ENCODE results near the gene BCO2.
"Not testable (repeated sequence)": the region's sequence is repeated elsewhere in the genome, so short reads cannot be mapped to it uniquely, and the experiment has no call there.

The BCO2 gene, protein sequence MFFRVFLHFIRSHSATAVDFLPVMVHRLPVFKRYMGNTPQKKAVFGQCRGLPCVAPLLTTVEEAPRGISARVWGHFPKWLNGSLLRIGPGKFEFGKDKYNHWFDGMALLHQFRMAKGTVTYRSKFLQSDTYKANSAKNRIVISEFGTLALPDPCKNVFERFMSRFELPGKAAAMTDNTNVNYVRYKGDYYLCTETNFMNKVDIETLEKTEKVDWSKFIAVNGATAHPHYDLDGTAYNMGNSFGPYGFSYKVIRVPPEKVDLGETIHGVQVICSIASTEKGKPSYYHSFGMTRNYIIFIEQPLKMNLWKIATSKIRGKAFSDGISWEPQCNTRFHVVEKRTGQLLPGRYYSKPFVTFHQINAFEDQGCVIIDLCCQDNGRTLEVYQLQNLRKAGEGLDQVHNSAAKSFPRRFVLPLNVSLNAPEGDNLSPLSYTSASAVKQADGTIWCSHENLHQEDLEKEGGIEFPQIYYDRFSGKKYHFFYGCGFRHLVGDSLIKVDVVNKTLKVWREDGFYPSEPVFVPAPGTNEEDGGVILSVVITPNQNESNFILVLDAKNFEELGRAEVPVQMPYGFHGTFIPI

DNA sequence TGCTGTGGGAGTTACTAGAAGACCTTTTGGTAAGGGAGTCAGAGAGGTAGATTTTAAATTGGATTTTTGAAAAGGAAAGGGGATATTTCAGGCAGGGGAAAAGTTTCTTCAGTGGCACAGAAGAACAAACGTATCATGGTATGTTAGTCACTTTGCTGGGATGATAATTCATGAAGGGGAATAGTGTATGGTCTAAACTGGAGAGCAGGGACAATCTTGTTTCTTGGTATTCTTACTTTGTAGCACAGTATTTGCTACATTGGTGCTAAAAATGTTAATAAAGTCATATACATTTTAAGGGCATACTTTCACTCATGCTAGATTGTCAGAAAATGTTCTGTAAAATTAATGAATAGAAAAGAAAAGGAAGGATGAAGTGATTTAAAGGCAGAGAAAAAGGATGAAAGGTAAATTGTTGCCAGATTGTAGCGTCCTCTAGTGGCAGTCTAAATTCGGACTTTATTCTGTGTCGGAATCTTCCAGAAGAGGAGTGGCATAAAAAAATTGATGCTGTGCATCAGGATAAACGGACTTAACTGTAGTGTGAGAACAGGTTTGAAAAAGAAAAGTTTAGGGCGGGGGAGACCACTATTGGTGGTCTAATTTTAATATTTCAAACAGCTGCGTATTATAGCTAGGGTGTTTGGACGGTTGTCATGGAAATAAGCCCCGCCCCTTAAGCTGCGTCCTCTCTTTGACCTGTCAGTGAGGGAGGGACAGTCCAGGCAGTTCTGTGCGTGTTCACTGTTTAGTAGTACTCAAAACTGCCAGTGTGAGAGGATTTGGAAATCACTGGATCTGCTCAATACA lies at the start of gene BCO2:
BCO2 (plus strand) TSS at position 724 of the 810 bp plus-strand sequence. CDS start 90 bp downstream, outside the sequence.
- DNase-seq, result peak; percentile 55

- no peak for DNase-seq
These were observed 48.3 kb upstream of the BCO2 start for GRCh38 chr11:112127056-112127455.

DNA sequence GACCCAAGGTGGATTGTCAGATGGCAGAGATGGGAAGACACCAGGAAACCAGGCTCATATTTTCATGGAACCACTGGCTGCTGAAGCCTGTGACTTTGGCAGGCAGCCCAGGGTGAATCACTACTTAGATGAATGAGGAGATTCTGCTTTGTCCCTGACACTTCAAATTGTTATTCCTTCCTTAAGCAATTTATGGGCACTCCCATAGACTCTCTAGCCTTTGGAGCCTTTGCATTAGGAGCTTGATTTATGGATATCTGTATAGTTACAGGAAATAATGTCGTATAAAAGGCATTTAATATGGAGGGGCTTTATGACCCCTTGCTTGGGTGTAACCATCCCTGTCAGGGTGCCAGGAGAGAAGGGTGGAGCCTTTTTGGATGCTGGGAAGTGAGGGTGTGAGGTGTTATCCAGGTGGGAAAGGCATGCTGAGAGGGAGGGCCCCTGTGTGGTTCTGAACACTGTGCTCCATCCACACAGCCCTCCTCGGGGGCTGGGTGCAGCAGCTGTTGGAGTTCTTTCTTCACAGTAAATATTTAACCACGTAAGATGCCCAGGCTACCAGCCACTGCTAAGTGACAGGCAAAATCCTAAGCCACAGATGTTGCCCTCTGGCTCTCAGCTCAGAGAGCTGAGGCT lies 46.7 kb upstream of the BCO2 start:
- DNase-seq, result peak; percentile 54

- DNase-seq, result no peak
These were observed 45.7 kb upstream of the BCO2 start for GRCh38 chr11:112129656-112130055.

DNA sequence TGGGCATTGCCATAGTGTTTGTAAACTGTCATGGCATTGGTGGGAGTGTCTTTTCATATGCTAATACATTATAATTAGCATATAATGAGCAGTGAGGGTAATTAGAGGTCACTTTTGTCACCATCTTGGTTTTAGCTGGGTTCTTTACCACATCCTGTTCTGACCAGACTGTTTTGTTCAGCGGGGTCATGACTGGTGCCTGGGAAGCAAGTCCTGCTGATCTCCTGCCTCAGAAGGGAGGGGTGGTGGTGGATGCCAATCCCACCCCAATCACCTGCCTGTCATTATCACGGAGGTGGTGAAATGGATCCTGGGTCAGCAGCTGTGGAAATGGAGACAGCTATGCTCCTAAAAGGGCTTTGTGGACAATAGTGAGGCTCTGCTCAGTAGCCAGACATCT lies 42.6 kb upstream of the BCO2 start:
- no peak for DNase-seq

DNA sequence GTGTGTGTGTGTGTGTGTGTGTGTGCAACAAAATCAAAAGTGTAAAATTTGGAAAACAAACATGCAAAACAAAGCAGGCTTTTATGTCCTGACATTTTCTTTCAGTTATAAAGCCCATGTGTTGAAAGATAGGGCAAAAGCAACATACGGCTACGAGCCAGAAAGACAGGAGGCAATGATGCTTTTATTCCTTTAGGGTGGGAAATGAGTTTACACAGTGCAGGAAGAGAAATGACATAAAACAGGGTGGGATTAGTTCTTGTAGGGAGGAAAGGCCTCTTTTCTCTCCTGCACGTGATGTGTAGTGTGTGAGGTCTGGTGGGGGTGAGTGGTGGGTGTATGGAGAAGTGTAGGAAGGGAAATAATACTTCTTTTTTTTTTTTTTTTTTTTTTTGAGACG lies 40.8 kb upstream of the BCO2 start:
- no peak for DNase-seq

DNA sequence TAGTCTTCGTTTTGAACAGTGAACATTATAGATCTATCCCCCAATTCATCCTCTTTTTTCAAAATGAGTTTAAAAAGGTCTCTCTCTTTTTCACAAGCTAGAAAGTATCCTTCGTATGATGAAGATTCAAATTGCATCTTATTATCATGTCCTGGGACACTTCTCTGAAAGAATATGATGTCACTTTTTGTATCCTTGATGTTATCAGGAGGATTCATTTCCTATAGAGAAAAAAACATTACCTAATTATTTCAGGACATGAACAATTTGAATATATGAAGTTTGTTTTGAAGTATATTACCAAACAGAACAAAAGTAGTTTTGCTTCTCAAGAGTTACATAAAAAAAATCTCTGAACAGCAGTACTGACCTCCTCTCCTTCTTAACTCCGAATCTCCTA lies 31.7 kb upstream of the BCO2 start:
- DNase-seq, result no peak

DNA sequence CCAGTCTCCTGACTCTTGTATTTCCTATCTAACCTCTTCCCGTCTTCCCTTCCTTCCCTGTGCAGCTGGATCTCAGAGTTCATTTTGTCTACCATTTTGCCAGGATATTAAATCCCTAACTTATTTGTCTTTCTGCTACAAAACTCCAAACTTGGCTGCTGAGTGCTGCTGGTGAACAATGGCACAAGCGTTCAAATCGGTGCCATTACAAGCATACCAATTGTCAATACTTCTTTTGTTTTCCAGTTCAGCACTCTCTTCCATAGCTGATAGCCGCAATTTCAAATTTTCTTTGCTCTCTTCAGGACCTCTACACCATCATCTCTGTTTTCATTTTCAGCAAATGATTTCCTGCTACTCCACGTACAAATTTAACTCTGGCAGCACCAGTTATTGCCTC lies 24.8 kb upstream of the BCO2 start:
- no peak for DNase-seq

GRCh38 chr11:112156153-112156955 lies 19.0 kb upstream of the BCO2 start:
- no peak for DNase-seq

DNA sequence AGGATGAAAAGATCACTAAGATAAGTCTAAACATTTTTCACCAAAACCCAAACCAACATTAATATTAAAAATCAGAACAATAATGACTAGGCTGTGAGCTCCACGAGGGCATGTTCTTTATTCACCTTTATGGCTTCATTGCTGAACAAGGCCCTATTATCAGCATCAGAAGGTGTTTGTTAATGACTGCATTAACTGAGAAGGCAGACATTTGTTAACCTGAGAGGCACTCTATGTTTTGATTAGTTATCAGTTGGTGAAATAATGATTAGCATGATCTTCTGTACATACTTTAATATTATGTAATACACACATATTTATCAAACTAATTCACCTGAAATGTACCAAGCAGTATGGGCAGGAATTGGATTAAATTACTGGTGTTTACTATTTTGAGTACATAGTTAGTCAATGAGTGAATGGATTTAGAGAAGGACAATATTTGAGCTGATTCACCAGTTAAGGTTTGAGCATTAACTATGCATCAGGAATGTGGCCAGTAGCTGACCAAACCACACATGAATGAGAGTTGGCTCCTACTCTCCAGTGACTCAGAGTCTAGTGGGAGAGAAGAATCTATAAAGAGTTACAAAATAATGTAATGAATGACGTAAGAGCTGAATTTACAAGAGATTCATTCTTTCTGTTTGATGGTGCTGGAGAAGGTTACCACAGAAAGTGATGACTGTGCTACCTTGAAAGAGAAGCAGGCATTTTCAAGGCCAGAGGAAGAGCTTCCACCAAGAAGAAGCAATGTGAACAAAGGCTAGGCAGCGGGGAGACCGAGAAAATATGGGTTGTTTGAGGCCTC lies 18.2 kb upstream of the BCO2 start:
- DNase-seq, result no peak

GRCh38 chr11:112159098-112160065 lies 15.9 kb upstream of the BCO2 start:
- no peak for DNase-seq

DNA sequence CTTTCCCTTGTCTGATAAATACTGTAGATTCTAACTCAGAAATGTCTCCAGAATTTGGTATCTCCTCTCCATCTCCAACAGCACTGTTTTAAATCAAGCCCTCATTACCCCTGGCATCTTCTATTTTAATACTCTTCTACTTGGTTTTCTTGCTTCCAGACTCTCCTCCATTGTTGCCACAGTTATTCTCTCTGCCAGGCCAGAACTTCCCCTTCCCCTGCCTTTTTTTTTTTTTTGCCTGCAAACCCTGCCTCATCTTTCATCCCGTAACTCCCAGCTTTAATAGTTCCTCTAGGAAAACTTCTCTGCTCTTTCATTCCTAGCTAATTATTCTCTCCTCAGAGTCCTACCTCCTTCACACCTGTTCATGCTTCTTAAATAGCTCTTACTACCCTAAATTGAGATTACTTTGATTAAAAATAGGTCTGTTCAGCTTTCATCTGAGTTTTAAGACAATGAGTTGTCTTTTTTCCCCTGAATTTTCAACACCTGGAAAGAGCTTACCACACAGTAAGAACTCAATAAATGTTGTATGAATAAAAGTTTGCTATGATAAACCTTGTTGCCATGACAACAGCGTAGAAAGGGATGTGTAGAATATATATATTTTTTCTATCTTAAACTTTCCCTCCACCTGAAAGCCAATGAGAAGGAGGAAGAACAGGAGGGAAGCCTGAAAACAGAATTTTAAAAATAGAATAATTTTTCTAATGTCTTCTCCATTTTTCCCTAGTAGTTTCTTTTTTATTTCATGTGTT lies 15.0 kb upstream of the BCO2 start:
- DNase-seq, result no peak

GRCh38 chr11:112161012-112161411 lies 14.3 kb upstream of the BCO2 start:
- DNase-seq, result no peak

- DNase-seq, result not testable (repeated sequence)
These were observed 13.1 kb upstream of the BCO2 start for GRCh38 chr11:112162200-112162599.

DNA sequence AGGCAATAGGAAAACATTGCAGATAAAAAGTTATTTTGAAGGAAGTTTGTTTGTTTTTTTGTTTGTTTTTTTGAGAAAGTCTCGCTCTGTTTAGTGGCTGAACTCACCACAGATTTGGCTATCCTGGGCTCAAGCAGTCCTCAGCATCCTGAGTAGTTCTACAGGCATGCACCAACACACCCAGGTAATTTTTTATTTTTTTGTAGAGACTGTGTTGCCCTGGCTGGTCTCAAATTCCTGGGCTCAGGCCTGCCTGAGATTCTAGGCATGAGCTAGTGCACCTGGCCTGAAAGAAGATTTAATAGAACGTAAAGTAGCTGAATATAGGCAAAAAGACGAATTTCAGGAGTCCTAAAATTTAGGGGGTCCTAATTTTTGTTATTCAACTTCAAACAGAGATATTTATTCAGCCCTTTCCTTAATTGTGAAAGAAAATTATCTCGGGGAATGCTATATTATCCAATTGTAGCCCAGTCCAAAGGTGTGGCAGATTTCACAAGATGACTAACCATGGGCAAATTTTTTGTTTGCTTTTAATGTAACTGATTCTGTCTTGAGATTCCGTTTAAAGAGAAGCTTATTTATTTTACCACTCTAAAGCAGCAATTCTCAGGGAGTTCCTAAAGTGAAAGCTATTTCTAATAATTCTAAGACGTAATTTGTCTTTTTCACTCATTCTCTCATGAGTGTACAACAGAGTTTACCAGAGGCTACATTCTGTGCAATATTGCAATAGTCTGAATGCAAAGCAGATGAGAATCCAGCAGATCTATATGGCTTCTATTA lies 12.4 kb upstream of the BCO2 start:
- no peak for DNase-seq

DNA sequence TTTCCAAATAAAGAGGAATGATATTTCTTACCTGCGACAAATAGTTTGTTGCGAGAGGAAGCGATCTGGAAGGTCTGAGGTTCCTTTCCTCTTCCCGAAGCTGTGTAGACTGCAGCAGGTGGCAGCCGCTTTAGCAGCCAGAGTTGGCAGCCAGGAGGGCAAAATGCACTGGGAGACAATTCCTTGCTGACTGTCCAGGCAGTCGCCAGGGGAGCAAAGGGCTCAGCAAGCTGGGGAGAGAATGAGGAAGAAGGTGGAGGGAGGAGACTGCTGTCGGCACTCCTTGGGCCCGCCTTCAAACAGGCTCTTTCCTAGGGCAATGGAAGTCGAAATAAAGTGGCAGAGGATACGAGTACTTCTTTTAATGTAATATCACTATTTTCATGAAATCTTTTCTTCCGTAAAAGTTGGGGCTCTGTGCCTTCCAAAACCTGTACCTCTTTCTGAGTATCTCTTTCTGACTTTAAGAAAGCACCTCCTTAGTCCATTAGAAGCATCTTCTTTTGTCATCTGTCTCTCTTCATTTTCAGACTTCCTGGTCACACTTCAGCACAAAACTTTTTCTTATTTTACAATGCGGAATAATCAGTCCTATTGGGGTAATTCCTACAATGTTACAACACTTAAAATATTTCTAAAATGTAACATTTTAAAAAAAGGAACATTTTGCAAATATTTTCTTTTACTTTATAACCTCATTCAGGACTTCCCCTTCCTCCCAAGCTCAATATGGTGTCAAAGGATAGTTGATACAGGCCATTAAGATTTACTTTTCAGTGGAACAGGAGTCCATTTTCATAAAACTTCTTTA lies 11.2 kb upstream of the BCO2 start, which contains the start of gene IL18:
IL18 (minus strand) TSS at position 220 of the 811 bp plus-strand sequence. CDS start 9,041 bp downstream, outside the sequence.
- DNase-seq, result no peak

DNA sequence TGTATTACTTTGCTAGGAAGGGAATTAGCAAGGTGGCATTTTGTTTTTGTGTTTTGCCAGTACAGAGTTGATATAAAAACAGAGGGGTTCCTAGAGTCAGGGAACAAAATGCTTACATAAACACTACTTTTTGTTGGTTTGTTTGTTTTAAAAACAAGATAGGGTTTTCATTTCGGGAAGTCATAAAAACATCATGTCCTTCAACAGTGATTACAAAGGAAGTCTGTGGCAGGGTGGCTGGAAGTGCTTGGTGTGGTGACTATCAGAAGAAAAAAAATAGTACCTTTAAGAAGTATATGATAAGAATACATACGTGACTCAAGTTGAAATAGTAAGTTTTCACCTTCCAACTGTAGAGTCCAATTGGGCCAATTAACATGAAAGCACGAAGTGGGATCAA lies 10.3 kb upstream of the BCO2 start:
- no peak for DNase-seq

GRCh38 chr11:112166562-112166961 lies 8.8 kb upstream of the BCO2 start:
- DNase-seq, result no peak

Data from NCI-H1092 treated with DMSO at 0.1 percent for 48 hours (cell line).